ENCODE data around the gene SBNO1. TPM values are rescaled to one million over a fixed set of nuclear protein-coding genes. Genes with fewer than 3 reads are reported as not detected.
"Not testable (repeated sequence)": the region's sequence is repeated elsewhere in the genome, so short reads cannot be mapped to it uniquely, and the experiment has no call there.

SBNO1 gene
- total and polyA plus RNA-seq, 5 donors from 2014 or later, result 27.8 to 36.4 (median 30.7) TPM

DNA sequence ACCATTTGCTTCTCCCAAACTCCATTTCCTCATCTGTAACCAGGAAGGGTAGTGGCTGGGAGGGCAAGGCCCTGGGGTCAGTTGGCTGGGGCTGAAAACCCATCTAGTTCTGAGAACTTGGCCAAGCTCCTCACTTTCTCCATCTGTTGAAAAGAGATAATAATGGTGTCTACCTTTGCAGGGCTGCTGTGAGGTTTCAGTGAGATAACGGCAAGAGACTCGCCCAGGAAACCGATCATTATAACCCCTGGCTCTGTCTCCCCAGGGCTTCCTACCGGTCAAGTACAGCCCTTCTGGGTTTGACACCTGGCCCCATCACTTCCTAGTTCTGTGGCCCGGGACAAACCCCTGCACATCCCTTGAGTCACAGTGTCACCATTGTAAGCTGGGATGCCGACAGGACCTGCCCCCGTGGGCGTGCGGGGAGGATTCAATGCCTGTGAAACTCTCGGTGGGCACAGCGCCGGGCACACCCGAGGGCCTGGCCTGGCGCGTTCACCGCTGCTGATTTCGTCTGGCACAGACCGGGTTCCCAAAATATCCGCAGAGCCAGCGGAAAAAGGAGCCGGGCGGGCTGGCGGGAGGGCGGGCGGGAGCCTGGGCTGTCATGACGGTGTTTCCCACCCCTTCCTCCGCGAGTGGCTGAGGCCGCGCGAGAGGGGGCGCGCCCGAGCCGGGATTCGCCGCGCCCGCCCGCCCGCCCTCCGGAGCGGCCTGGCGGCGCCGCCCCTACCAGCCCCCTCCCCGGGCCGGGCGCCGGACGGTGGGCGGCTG lies 23.7 kb upstream of the SBNO1 start:
- DNase-seq (peak; percentile 75 to 79 (median 76)), ATAC-seq (ENCODE audit: low read depth in 2 of 2) (peak; percentile 69 to 71)
- H3K36me3 ChIP-seq (ENCODE audit: control insufficient read depth, insufficient read depth, low read length), result peaks cover 17% of the 10 kb centered on the region
- Mint-ChIP-seq H3K9me3 (no peaks in the 10 kb centered on the region), H3K27me3 (no peaks in the 10 kb centered on the region), H3K4me3 (peak overlapping the region; percentile 88 to 97 (median 92)), H3K36me3 (peaks cover 9% of the 10 kb centered on the region), H3K27ac (peak overlapping the region; percentile 84 to 88 (median 84)), H3K4me1 (peaks cover 6 to 59% (median 33%) of the 10 kb centered on the region in 4 donors)
- H3K4me3 ChIP-seq (ENCODE audit: low read depth, low read length), result peak overlapping the region; percentile 80
- H3K27ac ChIP-seq (ENCODE audit: insufficient read depth, low read length, poor library complexity, severe bottlenecking), result peak overlapping the region; percentile 66
- H3K4me1 ChIP-seq (ENCODE audit: control insufficient read depth, insufficient read depth, low read length, poor library complexity, severe bottlenecking), result peaks cover 45% of the 10 kb centered on the region
- H3K27me3 ChIP-seq (ENCODE audit: control insufficient read depth, insufficient read depth, low read length), result no peaks in the 10 kb centered on the region
- H3K9me3 ChIP-seq (ENCODE audit: control insufficient read depth in 2 of 2, low read length in 2 of 2), result no peaks in the 10 kb centered on the region

DNA sequence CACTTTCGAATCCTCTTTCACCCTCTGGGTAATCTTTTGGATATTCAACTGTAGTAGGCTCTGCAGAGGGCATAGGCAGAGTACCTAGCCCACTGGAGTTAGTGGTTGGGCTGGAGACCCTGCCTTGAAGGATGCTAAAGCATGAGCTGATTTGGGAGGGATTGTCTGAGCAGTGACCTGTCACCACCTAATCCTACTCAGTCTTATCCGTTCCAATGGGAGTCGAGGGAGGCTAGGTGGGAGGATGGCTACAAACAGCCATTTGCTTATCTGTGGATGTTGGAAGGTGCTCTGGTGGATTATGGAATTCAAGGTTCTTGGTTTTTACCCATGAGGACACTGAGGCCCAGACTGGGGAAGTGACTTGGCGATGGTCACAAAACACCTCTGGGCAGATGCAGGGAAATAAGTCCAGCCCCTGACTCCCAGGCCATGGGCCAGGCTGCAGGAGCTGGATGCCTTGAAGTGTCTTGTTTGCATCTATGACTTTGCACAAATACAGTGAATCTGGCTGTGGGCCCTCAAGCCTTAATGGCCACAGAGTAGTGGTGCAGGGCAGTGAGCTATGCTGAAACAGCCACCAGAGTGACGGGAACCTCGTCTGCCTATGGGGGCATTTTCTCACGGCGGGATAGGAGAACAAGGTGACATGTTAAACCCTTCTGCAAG lies 23.0 kb upstream of the SBNO1 start:
- Mint-ChIP-seq H3K36me3 (peaks cover 8% of the 10 kb centered on the region), H3K27me3 (no peaks in the 10 kb centered on the region), H3K27ac (peak overlapping the region; percentile 84 to 88 (median 84)), H3K9me3 (no peaks in the 10 kb centered on the region), H3K4me1 (peaks cover 6 to 57% (median 30%) of the 10 kb centered on the region in 4 donors), H3K4me3 (peak overlapping the region; percentile 88 to 97 (median 92))
- ATAC-seq (ENCODE audit: low read depth in 2 of 2), result no peak
- Histone ChIP-seq H3K36me3 (ENCODE audit: control insufficient read depth, insufficient read depth, low read length) (peaks cover 16% of the 10 kb centered on the region), H3K9me3 (ENCODE audit: control insufficient read depth in 2 of 2, low read length in 2 of 2) (no peaks in the 10 kb centered on the region), H3K27me3 (ENCODE audit: control insufficient read depth, insufficient read depth, low read length) (no peaks in the 10 kb centered on the region), H3K27ac (ENCODE audit: insufficient read depth, low read length, poor library complexity, severe bottlenecking) (peak overlapping the region; percentile 66), H3K4me3 (ENCODE audit: low read depth, low read length) (peak overlapping the region; percentile 80), H3K4me1 (ENCODE audit: control insufficient read depth, insufficient read depth, low read length, poor library complexity, severe bottlenecking) (peaks cover 45% of the 10 kb centered on the region)
- DNase-seq, result peak in 1 of 3 donors; percentile 19

GRCh38 chr12:123385536-123385935 lies 20.9 kb upstream of the SBNO1 start:
- H3K9me3 ChIP-seq (ENCODE audit: control insufficient read depth in 2 of 2, low read length in 2 of 2); ATAC-seq (ENCODE audit: low read depth in 2 of 2); H3K27ac ChIP-seq (ENCODE audit: insufficient read depth, low read length, poor library complexity, severe bottlenecking); H3K4me3 ChIP-seq (ENCODE audit: low read depth, low read length); H3K27me3 ChIP-seq (ENCODE audit: control insufficient read depth, insufficient read depth, low read length); DNase-seq; H3K36me3 Mint-ChIP-seq; H3K27ac Mint-ChIP-seq; H3K27me3 Mint-ChIP-seq; H3K9me3 Mint-ChIP-seq; H3K36me3 ChIP-seq (ENCODE audit: control insufficient read depth, insufficient read depth, low read length): not testable (repeated sequence)
- Mint-ChIP-seq H3K4me3 (peak overlapping the region in 3 of 4 donors; percentile 4 to 22 (median 15)), H3K4me1 (peaks cover 6 to 37% (median 21%) of the 10 kb centered on the region in 4 donors)
- peaks cover 38% of the 10 kb centered on the region for H3K4me1 ChIP-seq (ENCODE audit: control insufficient read depth, insufficient read depth, low read length, poor library complexity, severe bottlenecking)

GRCh38 chr12:123384994-123385376 lies 20.3 kb upstream of the SBNO1 start:
- Mint-ChIP-seq H3K27ac (no peak overlapping the region), H3K27me3 (no peaks in the 10 kb centered on the region)
- peak overlapping the region; percentile 58 for H3K4me3 ChIP-seq (ENCODE audit: low read depth, low read length)

GRCh38 chr12:123384318-123384993 lies 19.8 kb upstream of the SBNO1 start:
- peaks cover 28% of the 10 kb centered on the region for H3K4me1 ChIP-seq (ENCODE audit: control insufficient read depth, insufficient read depth, low read length, poor library complexity, severe bottlenecking)
- H3K9me3 ChIP-seq (ENCODE audit: control insufficient read depth in 2 of 2, low read length in 2 of 2), result no peaks in the 10 kb centered on the region
- Mint-ChIP-seq H3K4me3 (peak overlapping the region; percentile 90 to 99 (median 93)), H3K27ac (peak overlapping the region in 2 of 3 donors; percentile 66 to 76), H3K9me3 (no peaks in the 10 kb centered on the region), H3K36me3 (no peaks in the 10 kb centered on the region), H3K4me1 (peaks cover 6 to 29% (median 15%) of the 10 kb centered on the region in 4 donors), H3K27me3 (no peaks in the 10 kb centered on the region)
- H3K4me3 ChIP-seq (ENCODE audit: low read depth, low read length), result peak overlapping the region; percentile 58
- DNase-seq, result peak in 2 of 3 donors; percentile 13 to 39
- peak overlapping the region; percentile 60 for H3K27ac ChIP-seq (ENCODE audit: insufficient read depth, low read length, poor library complexity, severe bottlenecking)
- peak; percentile 1 to 2 for ATAC-seq (ENCODE audit: low read depth in 2 of 2)
- no peaks in the 10 kb centered on the region for H3K27me3 ChIP-seq (ENCODE audit: control insufficient read depth, insufficient read depth, low read length)
- no peaks in the 10 kb centered on the region for H3K36me3 ChIP-seq (ENCODE audit: control insufficient read depth, insufficient read depth, low read length)

More at GRCh38 chr12:123384994-123385376, 20.3 kb upstream of the SBNO1 start:
- DNase-seq (no peak), ATAC-seq (ENCODE audit: low read depth in 2 of 2) (no peak)
- H3K9me3 Mint-ChIP-seq, result no peaks in the 10 kb centered on the region
- no peak overlapping the region for H3K27ac ChIP-seq (ENCODE audit: insufficient read depth, low read length, poor library complexity, severe bottlenecking)
- no peaks in the 10 kb centered on the region for H3K9me3 ChIP-seq (ENCODE audit: control insufficient read depth in 2 of 2, low read length in 2 of 2)
- no peaks in the 10 kb centered on the region for H3K36me3 ChIP-seq (ENCODE audit: control insufficient read depth, insufficient read depth, low read length)
- no peaks in the 10 kb centered on the region for H3K36me3 Mint-ChIP-seq
- peak overlapping the region; percentile 22 to 99 (median 92) for H3K4me3 Mint-ChIP-seq
- peaks cover 33% of the 10 kb centered on the region for H3K4me1 ChIP-seq (ENCODE audit: control insufficient read depth, insufficient read depth, low read length, poor library complexity, severe bottlenecking)
- H3K4me1 Mint-ChIP-seq, result peaks cover 6 to 31% (median 16%) of the 10 kb centered on the region in 4 donors
- no peaks in the 10 kb centered on the region for H3K27me3 ChIP-seq (ENCODE audit: control insufficient read depth, insufficient read depth, low read length)

DNA sequence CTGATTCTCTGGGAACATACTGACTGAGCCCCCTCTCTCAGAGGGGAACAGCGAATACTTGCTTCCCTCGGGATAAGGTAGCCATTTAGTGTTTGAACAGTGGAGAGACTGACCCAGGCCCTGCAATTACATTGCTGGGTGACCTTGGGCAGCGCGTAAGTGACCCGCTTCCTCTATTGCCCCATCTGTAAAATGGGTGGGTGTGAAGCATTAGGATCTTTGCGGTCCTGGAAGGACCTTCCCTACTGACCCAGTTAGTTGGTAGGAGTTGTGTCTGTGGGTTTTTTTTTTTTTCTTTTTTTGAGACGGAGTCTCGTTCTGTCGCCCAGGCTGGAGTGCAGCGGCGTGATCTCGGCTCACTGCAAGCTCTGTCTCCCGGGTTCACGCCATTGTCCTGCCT lies 18.0 kb upstream of the SBNO1 start:
- no peaks in the 10 kb centered on the region for H3K27me3 ChIP-seq (ENCODE audit: control insufficient read depth, insufficient read depth, low read length)
- H3K4me1 ChIP-seq (ENCODE audit: control insufficient read depth, insufficient read depth, low read length, poor library complexity, severe bottlenecking), result peaks cover 20% of the 10 kb centered on the region
- H3K27ac Mint-ChIP-seq, result peak overlapping the region in 2 of 3 donors; percentile 57 to 73
- ATAC-seq (ENCODE audit: low read depth in 2 of 2) (no peak), DNase-seq (no peak)
- no peaks in the 10 kb centered on the region for H3K36me3 Mint-ChIP-seq
- no peak overlapping the region for H3K27ac ChIP-seq (ENCODE audit: insufficient read depth, low read length, poor library complexity, severe bottlenecking)
- peaks cover under 1 to 21% (median 11%) of the 10 kb centered on the region in 4 donors for H3K4me1 Mint-ChIP-seq
- no peaks in the 10 kb centered on the region for H3K9me3 Mint-ChIP-seq
- H3K4me3 Mint-ChIP-seq, result peak overlapping the region; percentile 48 to 69 (median 61)
- no peaks in the 10 kb centered on the region for H3K27me3 Mint-ChIP-seq
- no peak overlapping the region for H3K4me3 ChIP-seq (ENCODE audit: low read depth, low read length)
- no peaks in the 10 kb centered on the region for H3K9me3 ChIP-seq (ENCODE audit: control insufficient read depth in 2 of 2, low read length in 2 of 2)
- no peaks in the 10 kb centered on the region for H3K36me3 ChIP-seq (ENCODE audit: control insufficient read depth, insufficient read depth, low read length)

- no peak for DNase-seq
- H3K27ac Mint-ChIP-seq, result peak overlapping the region in 1 of 3 donors; percentile 57
- no peak overlapping the region for H3K4me3 ChIP-seq (ENCODE audit: low read depth, low read length)
- ATAC-seq (ENCODE audit: low read depth in 2 of 2), result no peak
- H3K4me3 Mint-ChIP-seq, result no peak overlapping the region
- H3K36me3 ChIP-seq (ENCODE audit: control insufficient read depth, insufficient read depth, low read length), result no peaks in the 10 kb centered on the region
- no peaks in the 10 kb centered on the region for H3K27me3 ChIP-seq (ENCODE audit: control insufficient read depth, insufficient read depth, low read length)
- H3K27me3 Mint-ChIP-seq, result no peaks in the 10 kb centered on the region
- H3K4me1 ChIP-seq (ENCODE audit: control insufficient read depth, insufficient read depth, low read length, poor library complexity, severe bottlenecking), result peaks cover 6% of the 10 kb centered on the region
- H3K27ac ChIP-seq (ENCODE audit: insufficient read depth, low read length, poor library complexity, severe bottlenecking), result no peak overlapping the region
- no peaks in the 10 kb centered on the region for H3K9me3 Mint-ChIP-seq
- no peaks in the 10 kb centered on the region for H3K36me3 Mint-ChIP-seq
- H3K4me1 Mint-ChIP-seq, result peaks cover 0 to 8% (median 5%) of the 10 kb centered on the region in 4 donors
- no peaks in the 10 kb centered on the region for H3K9me3 ChIP-seq (ENCODE audit: control insufficient read depth in 2 of 2, low read length in 2 of 2)
Measured at GRCh38 chr12:123379391-123379790, 14.7 kb upstream of the SBNO1 start.

Measured in CD4-positive, CD25-positive, alpha-beta regulatory T cell (primary cell).